HCT116 (cell line): ENCODE measurements around the gene ANO9.

Experiments
- EZH2phosphoT487 ChIP-seq: fragments of 200-600 bp; IDR thresholded peaks from 2 replicates; pipeline ENCODE4 v1.6.1; 2018; ENCODE audit warnings: antibody characterized with exemption, borderline replicate concordance
- TF ChIP-seq, protein P1 (sequence below), 3 experiments: fragments of 200-600 bp in 1 of 3; sonication (generic) in 1 of 3; IDR thresholded peaks in 2 of 3; conservative IDR thresholded peaks in 1 of 3; 2 replicates each; pipeline ENCODE4 v1.5.1; 2012 to 2017; ENCODE audit warnings: low read depth in 2 of 3, low read length in 2 of 3, antibody characterized with exemption in 1 of 3, borderline replicate concordance in 1 of 3, control low read depth in 1 of 3, mild to moderate bottlenecking in 1 of 3, mixed read lengths in 1 of 3, mixed run types in 1 of 3, moderate library complexity in 1 of 3; ENCODE audit not compliant: insufficient read depth in 1 of 3
- TF ChIP-seq, protein P2 (sequence below): IDR thresholded peaks from 2 replicates; pipeline ENCODE4 v1.6.1; 2012; ENCODE audit warnings: low read depth

DNA sequence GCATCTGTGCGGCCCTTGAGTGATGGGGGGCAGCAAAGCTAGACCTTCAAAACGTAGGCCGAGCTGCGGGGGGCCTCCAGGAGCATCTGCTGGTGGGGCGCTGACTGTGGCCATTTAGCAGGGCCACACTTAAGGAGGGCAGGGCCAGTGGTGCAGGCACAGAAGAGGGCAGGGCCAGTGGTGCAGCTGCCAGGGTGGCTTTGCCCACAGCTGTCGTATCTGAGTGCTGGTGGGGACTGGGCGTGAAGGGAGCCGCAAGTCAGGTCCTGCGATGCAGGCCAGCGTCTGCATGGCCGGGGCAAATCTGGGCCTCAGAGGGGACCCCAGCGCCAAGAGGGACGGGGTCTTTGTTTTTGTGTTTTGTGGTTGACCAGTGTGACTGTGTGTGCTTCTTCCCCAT is 37.5 kb upstream of the ANO9 start:
- TF ChIP-seq, protein P1, sequence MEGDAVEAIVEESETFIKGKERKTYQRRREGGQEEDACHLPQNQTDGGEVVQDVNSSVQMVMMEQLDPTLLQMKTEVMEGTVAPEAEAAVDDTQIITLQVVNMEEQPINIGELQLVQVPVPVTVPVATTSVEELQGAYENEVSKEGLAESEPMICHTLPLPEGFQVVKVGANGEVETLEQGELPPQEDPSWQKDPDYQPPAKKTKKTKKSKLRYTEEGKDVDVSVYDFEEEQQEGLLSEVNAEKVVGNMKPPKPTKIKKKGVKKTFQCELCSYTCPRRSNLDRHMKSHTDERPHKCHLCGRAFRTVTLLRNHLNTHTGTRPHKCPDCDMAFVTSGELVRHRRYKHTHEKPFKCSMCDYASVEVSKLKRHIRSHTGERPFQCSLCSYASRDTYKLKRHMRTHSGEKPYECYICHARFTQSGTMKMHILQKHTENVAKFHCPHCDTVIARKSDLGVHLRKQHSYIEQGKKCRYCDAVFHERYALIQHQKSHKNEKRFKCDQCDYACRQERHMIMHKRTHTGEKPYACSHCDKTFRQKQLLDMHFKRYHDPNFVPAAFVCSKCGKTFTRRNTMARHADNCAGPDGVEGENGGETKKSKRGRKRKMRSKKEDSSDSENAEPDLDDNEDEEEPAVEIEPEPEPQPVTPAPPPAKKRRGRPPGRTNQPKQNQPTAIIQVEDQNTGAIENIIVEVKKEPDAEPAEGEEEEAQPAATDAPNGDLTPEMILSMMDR (IDR thresholded peaks at IDR 0.05 in 2 of 3, conservative IDR thresholded peaks at IDR 0.05 in 1 of 3; ENCODE audit: borderline replicate concordance in 1 of 3, insufficient read depth in 1 of 3, low read depth in 2 of 3, low read length in 2 of 3) = no peak
- no peak for TF ChIP-seq EZH2phosphoT487
- TF ChIP-seq, protein P2, sequence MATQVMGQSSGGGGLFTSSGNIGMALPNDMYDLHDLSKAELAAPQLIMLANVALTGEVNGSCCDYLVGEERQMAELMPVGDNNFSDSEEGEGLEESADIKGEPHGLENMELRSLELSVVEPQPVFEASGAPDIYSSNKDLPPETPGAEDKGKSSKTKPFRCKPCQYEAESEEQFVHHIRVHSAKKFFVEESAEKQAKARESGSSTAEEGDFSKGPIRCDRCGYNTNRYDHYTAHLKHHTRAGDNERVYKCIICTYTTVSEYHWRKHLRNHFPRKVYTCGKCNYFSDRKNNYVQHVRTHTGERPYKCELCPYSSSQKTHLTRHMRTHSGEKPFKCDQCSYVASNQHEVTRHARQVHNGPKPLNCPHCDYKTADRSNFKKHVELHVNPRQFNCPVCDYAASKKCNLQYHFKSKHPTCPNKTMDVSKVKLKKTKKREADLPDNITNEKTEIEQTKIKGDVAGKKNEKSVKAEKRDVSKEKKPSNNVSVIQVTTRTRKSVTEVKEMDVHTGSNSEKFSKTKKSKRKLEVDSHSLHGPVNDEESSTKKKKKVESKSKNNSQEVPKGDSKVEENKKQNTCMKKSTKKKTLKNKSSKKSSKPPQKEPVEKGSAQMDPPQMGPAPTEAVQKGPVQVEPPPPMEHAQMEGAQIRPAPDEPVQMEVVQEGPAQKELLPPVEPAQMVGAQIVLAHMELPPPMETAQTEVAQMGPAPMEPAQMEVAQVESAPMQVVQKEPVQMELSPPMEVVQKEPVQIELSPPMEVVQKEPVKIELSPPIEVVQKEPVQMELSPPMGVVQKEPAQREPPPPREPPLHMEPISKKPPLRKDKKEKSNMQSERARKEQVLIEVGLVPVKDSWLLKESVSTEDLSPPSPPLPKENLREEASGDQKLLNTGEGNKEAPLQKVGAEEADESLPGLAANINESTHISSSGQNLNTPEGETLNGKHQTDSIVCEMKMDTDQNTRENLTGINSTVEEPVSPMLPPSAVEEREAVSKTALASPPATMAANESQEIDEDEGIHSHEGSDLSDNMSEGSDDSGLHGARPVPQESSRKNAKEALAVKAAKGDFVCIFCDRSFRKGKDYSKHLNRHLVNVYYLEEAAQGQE = no peak
